ENCODE results near the gene PLRG1. TPM values are rescaled to one million over a fixed set of nuclear protein-coding genes. Genes with fewer than 3 reads are reported as not detected.

PLRG1 gene
- total RNA-seq, 1 experiment from 2014 or later = 116 TPM

GRCh38 chr4:154517591-154517990 lies 32.6 kb downstream of the PLRG1 start:
- H3K36me3 ChIP-seq (ENCODE audit: insufficient read depth, low read length, poor library complexity, severe bottlenecking) = no peaks in the 10 kb centered on the region
- H3K27ac ChIP-seq (ENCODE audit: low read depth, low read length, poor library complexity, severe bottlenecking) = no peak overlapping the region
- BruUV-seq (replicated peaks) = no TSS peak
- no peak for DNase-seq (ENCODE audit: low spot score)
- H3K4me3 ChIP-seq (ENCODE audit: low read depth, low read length, poor library complexity, severe bottlenecking) = no peak overlapping the region
- ChIA-PET CTCF (no interaction called here), POLR2A (ENCODE audit: low non-redundant PET) (no interaction called here)
- intact Hi-C loops (cut with micrococcal nuclease; ENCODE audit: unreplicated experiment) = no loop called here
- no peaks in the 10 kb centered on the region for H3K27me3 ChIP-seq (replicated peaks; ENCODE audit: insufficient read depth, low read depth, low read length, poor library complexity)
- TF ChIP-seq EZH2 (IDR thresholded peaks at IDR 0.05; ENCODE audit: borderline replicate concordance, low read depth, low read length, poor library complexity, severe bottlenecking) (no peak), CTCF (conservative IDR thresholded peaks at IDR 0.05; ENCODE audit: low read depth, low read length) (no peak)
- H3K4me1 ChIP-seq (ENCODE audit: insufficient read depth, low read length, poor library complexity, severe bottlenecking) = no peaks in the 10 kb centered on the region
- no peaks in the 10 kb centered on the region for H3K9me3 ChIP-seq (ENCODE audit: low read depth, low read length, poor library complexity, severe bottlenecking)

GRCh38 chr4:154516318-154517029 lies 33.7 kb downstream of the PLRG1 start:
- no TSS peak for BruUV-seq (replicated peaks)
- no peak overlapping the region for H3K4me3 ChIP-seq (ENCODE audit: low read depth, low read length, poor library complexity, severe bottlenecking)
- no peaks in the 10 kb centered on the region for H3K36me3 ChIP-seq (ENCODE audit: insufficient read depth, low read length, poor library complexity, severe bottlenecking)
- TF ChIP-seq CTCF (conservative IDR thresholded peaks at IDR 0.05; ENCODE audit: low read depth, low read length) (no peak), EZH2 (IDR thresholded peaks at IDR 0.05; ENCODE audit: borderline replicate concordance, low read depth, low read length, poor library complexity, severe bottlenecking) (no peak)
- DNase-seq (ENCODE audit: low spot score) = no peak
- intact Hi-C loops (cut with micrococcal nuclease; ENCODE audit: unreplicated experiment) = no loop called here
- no peaks in the 10 kb centered on the region for H3K9me3 ChIP-seq (ENCODE audit: low read depth, low read length, poor library complexity, severe bottlenecking)
- H3K27ac ChIP-seq (ENCODE audit: low read depth, low read length, poor library complexity, severe bottlenecking) = no peak overlapping the region
- ChIA-PET POLR2A (ENCODE audit: low non-redundant PET) (no interaction called here), CTCF (interaction anchor here (0.5 to 0.6 kb wide), 2 partner anchors 731 to 766 kb away, joined by 3 to 11 read pairs; no protein-coding TSS in a partner anchor)
- no peaks in the 10 kb centered on the region for H3K27me3 ChIP-seq (replicated peaks; ENCODE audit: insufficient read depth, low read depth, low read length, poor library complexity)
- H3K4me1 ChIP-seq (ENCODE audit: insufficient read depth, low read length, poor library complexity, severe bottlenecking) = no peaks in the 10 kb centered on the region

GRCh38 chr4:154511981-154512380 lies 38.2 kb downstream of the PLRG1 start:
- Histone ChIP-seq H3K4me1 (ENCODE audit: insufficient read depth, low read length, poor library complexity, severe bottlenecking) (no peaks in the 10 kb centered on the region), H3K4me3 (ENCODE audit: low read depth, low read length, poor library complexity, severe bottlenecking) (no peak overlapping the region), H3K27ac (ENCODE audit: low read depth, low read length, poor library complexity, severe bottlenecking) (no peak overlapping the region), H3K27me3 (replicated peaks; ENCODE audit: insufficient read depth, low read depth, low read length, poor library complexity) (no peaks in the 10 kb centered on the region), H3K36me3 (ENCODE audit: insufficient read depth, low read length, poor library complexity, severe bottlenecking) (no peaks in the 10 kb centered on the region), H3K9me3 (ENCODE audit: low read depth, low read length, poor library complexity, severe bottlenecking) (no peaks in the 10 kb centered on the region)
- no peak for TF ChIP-seq CTCF (conservative IDR thresholded peaks at IDR 0.05; ENCODE audit: low read depth, low read length)
- no peak for TF ChIP-seq EZH2 (IDR thresholded peaks at IDR 0.05; ENCODE audit: borderline replicate concordance, low read depth, low read length, poor library complexity, severe bottlenecking)
- DNase-seq (ENCODE audit: low spot score) = no peak
- POLR2A ChIA-PET (ENCODE audit: low non-redundant PET) = no interaction called here
- intact Hi-C loops (cut with micrococcal nuclease; ENCODE audit: unreplicated experiment) = no loop called here
- CTCF ChIA-PET = no interaction called here
- no TSS peak for BruUV-seq (replicated peaks)

Data from A673 (cell line).